Neural progenitor cell (in vitro differentiated cells): Measurements from ENCODE around the gene HTR2B. TPM values are rescaled to one million over a fixed set of nuclear protein-coding genes. Genes with fewer than 3 reads are reported as not detected.

Experiments
- DNase-seq: peaks from one replicate; pipeline ENCODE4 v3.0.0-alpha.2; 2016; ENCODE audit warnings: low spot score
- H2AFZ ChIP-seq: fragments of 200-600 bp; sonication (generic); replicated peaks from 2 replicates; pipeline ENCODE4 v1.6.1; 2016; ENCODE audit warnings: antibody characterized with exemption
- H3F3A ChIP-seq: fragments of 200-600 bp; sonication (generic); 2 replicates; pipeline ENCODE4 v1.6.1; 2016; ENCODE audit warnings: antibody characterized with exemption, low read depth
- H3K27ac ChIP-seq: fragments of 200-600 bp; sonication (generic); 2 replicates; pipeline ENCODE4 v1.5.1; 2016; ENCODE audit warnings: mild to moderate bottlenecking
- H3K27me3 ChIP-seq: fragments of 200-600 bp; sonication (generic); 2 replicates; pipeline ENCODE4 v1.6.1; 2016; ENCODE audit warnings: mild to moderate bottlenecking, moderate library complexity
- H3K36me3 ChIP-seq: fragments of 200-600 bp; sonication (generic); 2 replicates; pipeline ENCODE4 v1.5.1; 2016
- H3K4me1 ChIP-seq: fragments of 200-600 bp; sonication (generic); 2 replicates; pipeline ENCODE4 v1.6.1; 2016; ENCODE audit warnings: mixed run types
- H3K4me2 ChIP-seq: fragments of 200-600 bp; sonication (generic); 2 replicates; pipeline ENCODE4 v1.6.1; 2016
- H3K4me3 ChIP-seq: fragments of 200-600 bp; sonication (generic); 2 replicates; pipeline ENCODE4 v1.5.1; 2016
- H3K79me2 ChIP-seq: fragments of 200-600 bp; sonication (generic); 2 replicates; pipeline ENCODE4 v1.6.1; 2016; ENCODE audit warnings: low read depth
- H3K9ac ChIP-seq: fragments of 200-600 bp; sonication (generic); 2 replicates; pipeline ENCODE4 v1.6.1; 2016
- H3K9me3 ChIP-seq: fragments of 200-600 bp; sonication (generic); 2 replicates; pipeline ENCODE4 v1.5.1; 2016; ENCODE audit warnings: low read depth
- H4K20me1 ChIP-seq: fragments of 200-600 bp; sonication (generic); 2 replicates; pipeline ENCODE4 v1.6.1; 2016; ENCODE audit warnings: low read depth
- H3K27ac Mint-ChIP-seq: 3 replicates; pipeline ENCODE4 v1.8.0; 2021; ENCODE audit warnings: mixed read lengths
- H3K27me3 Mint-ChIP-seq: 2 replicates; pipeline ENCODE4 v1.8.0; 2022; ENCODE audit warnings: low read depth, mild to moderate bottlenecking, inconsistent platforms, moderate library complexity, mixed read lengths; ENCODE audit not compliant: insufficient read depth
- H3K36me3 Mint-ChIP-seq: 3 replicates; pipeline ENCODE4 v1.8.0; 2021; ENCODE audit warnings: mixed read lengths
- H3K4me1 Mint-ChIP-seq: 3 replicates; pipeline ENCODE4 v1.8.0; 2021; ENCODE audit warnings: mixed read lengths
- H3K4me3 Mint-ChIP-seq: 3 replicates; pipeline ENCODE4 v1.8.0; 2021; ENCODE audit warnings: mild to moderate bottlenecking, moderate library complexity, mixed read lengths
- H3K9me3 Mint-ChIP-seq: 3 replicates; pipeline ENCODE4 v1.8.0; 2020; ENCODE audit warnings: mixed read lengths
- EZH2 ChIP-seq: fragments of 200-600 bp; sonication (generic); IDR thresholded peaks from 2 replicates; pipeline ENCODE4 v1.6.1; 2017; ENCODE audit warnings: antibody characterized with exemption, mild to moderate bottlenecking, moderate library complexity
- EZH2phosphoT487 ChIP-seq: fragments of 200-600 bp; sonication (generic); IDR thresholded peaks from 2 replicates; pipeline ENCODE4 v1.6.1; 2017; ENCODE audit warnings: antibody characterized with exemption
- total RNA-seq: library from RNA; depleted of rRNA; stranded (reverse); fragments of >200 nt; gene quantifications from 2 replicates; pipeline ENCODE4 v1.2.3, GENCODE V29; 2015; ENCODE audit warnings: low replicate concordance
- TF ChIP-seq, protein P1 (sequence below): fragments of 200-600 bp; sonication (generic); IDR thresholded peaks from 2 replicates; pipeline ENCODE4 v1.5.1; 2017; ENCODE audit warnings: antibody characterized with exemption, mild to moderate bottlenecking

The HTR2B gene
- total RNA-seq, 1 donor from 2014 or later, result not detected

DNA sequence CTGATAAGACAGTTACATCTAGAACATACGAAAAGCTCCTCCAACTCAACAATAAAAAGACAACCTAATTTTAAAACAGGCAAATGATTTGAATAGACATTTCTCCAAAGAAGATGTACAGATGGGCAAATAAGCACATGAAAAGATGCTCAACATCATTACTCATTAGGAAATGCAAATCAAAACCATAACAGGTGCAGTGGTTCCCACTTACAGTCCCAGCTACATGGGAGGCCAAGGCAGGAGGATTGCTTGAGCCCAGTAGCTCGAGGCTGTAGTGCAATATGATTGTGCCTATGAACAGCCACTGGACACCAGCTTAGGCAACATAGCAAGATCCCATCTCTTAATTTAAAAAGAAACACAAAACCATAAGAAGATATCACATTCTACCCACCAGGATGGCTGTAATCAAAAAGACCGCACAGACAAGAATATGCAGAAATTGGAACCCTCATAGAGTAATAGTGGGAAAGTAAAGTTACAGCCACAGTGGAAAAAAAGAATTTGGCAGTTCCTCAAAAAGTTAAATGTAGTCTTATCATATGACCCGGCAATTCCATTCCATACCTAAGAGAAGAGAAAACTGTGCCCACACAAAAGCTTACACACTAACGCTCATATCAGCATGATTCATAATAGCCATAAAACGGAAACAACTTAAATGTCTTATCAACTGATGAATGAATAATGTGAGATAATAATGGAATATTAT, 43.1 kb upstream of the HTR2B start:
- no peaks in the 10 kb centered on the region for H3K9me3 Mint-ChIP-seq

DNA sequence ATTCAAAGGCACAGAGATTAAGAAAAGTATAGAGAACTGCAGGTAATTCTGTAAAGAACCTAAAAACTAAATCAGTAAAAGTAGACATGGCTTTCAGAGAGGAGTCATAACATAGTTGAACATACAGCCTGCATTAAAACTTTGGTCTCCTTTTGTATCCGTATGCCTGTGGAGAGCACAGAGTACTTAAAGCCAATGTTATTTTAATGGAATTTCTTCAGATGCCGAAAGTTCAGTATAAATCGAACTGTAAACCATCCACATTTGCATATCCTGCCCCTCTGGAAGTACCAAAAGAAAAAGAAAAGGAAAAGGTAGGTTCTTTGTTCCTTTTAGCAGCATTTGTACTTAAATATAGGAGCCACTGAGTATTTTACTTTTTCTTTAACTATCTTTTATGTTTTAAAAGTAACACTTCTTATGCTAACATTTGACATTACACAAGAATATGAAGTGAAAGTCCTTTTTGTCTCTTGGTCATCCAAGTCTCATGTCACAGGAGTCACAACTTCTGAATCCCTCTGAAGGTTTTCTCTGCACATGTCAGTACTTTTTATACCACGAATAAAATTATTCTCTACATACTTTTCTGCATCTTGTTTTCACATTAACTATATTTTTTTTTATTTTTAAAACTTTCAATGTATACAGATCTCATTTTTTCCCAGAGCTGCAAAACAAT, 38.7 kb upstream of the HTR2B start:
- H3K27ac Mint-ChIP-seq, result no peak overlapping the region

More for the DNA sequence above, 43.1 kb upstream of the HTR2B start:
- Histone ChIP-seq H3K36me3 (no peaks in the 10 kb centered on the region), H3K9ac (no peak overlapping the region), H4K20me1 (no peaks in the 10 kb centered on the region), H3K9me3 (no peaks in the 10 kb centered on the region), H2AFZ (no peak overlapping the region), H3K27ac (no peak overlapping the region), H3F3A (no peaks in the 10 kb centered on the region), H3K4me1 (no peaks in the 10 kb centered on the region), H3K4me2 (no peak overlapping the region), H3K27me3 (no peaks in the 10 kb centered on the region), H3K79me2 (no peaks in the 10 kb centered on the region), H3K4me3 (no peak overlapping the region)
- peaks cover 20% of the 10 kb centered on the region for H3K36me3 Mint-ChIP-seq
- H3K27me3 Mint-ChIP-seq, result no peaks in the 10 kb centered on the region
- no peak overlapping the region for H3K4me3 Mint-ChIP-seq
- TF ChIP-seq, protein P1, sequence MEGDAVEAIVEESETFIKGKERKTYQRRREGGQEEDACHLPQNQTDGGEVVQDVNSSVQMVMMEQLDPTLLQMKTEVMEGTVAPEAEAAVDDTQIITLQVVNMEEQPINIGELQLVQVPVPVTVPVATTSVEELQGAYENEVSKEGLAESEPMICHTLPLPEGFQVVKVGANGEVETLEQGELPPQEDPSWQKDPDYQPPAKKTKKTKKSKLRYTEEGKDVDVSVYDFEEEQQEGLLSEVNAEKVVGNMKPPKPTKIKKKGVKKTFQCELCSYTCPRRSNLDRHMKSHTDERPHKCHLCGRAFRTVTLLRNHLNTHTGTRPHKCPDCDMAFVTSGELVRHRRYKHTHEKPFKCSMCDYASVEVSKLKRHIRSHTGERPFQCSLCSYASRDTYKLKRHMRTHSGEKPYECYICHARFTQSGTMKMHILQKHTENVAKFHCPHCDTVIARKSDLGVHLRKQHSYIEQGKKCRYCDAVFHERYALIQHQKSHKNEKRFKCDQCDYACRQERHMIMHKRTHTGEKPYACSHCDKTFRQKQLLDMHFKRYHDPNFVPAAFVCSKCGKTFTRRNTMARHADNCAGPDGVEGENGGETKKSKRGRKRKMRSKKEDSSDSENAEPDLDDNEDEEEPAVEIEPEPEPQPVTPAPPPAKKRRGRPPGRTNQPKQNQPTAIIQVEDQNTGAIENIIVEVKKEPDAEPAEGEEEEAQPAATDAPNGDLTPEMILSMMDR, result no peak
- TF ChIP-seq EZH2phosphoT487 (no peak), EZH2 (no peak)
- H3K27ac Mint-ChIP-seq, result no peak overlapping the region
- no peak for DNase-seq
- H3K4me1 Mint-ChIP-seq, result no peaks in the 10 kb centered on the region

DNA sequence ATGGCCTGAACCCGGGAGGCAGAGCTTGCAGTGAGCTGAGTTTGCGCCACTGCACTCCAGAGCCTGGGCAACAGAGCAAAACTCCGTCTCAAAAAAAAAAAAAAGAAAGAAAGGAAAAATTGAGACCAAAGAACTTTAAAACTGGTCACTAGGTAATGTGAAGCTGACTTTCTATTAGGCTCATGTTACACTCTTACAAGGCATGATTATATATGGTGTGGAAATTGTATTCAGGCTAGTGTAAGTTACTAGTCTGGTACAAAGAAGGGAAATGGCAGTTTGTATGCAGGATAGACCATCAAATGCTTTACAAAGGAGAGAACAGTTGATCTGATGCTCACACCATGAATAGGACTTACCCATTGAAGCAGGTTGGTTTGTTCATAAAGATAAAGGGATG, 38.2 kb upstream of the HTR2B start:
- Mint-ChIP-seq H3K27me3 (no peaks in the 10 kb centered on the region), H3K36me3 (peaks cover 13% of the 10 kb centered on the region), H3K27ac (no peak overlapping the region), H3K4me1 (no peaks in the 10 kb centered on the region), H3K9me3 (no peaks in the 10 kb centered on the region), H3K4me3 (no peak overlapping the region)
- Histone ChIP-seq H3K4me2 (no peak overlapping the region), H3K79me2 (no peaks in the 10 kb centered on the region), H3K9ac (no peak overlapping the region), H3K27ac (no peak overlapping the region), H3K4me1 (no peaks in the 10 kb centered on the region), H3K9me3 (no peaks in the 10 kb centered on the region), H2AFZ (no peak overlapping the region), H3K4me3 (no peak overlapping the region), H3K27me3 (no peaks in the 10 kb centered on the region), H3K36me3 (no peaks in the 10 kb centered on the region), H4K20me1 (no peaks in the 10 kb centered on the region), H3F3A (no peaks in the 10 kb centered on the region)
- no peak for DNase-seq
- no peak for TF ChIP-seq EZH2
- TF ChIP-seq EZH2phosphoT487, result no peak
- TF ChIP-seq, protein P1, result no peak

More for the DNA sequence above, 38.7 kb upstream of the HTR2B start:
- no peaks in the 10 kb centered on the region for H3K4me1 ChIP-seq
- no peaks in the 10 kb centered on the region for H3K79me2 ChIP-seq
- H3K9ac ChIP-seq, result no peak overlapping the region
- TF ChIP-seq EZH2phosphoT487, result no peak
- TF ChIP-seq, protein P1, result no peak
- no peak for TF ChIP-seq EZH2
- Mint-ChIP-seq H3K36me3 (peaks cover 13% of the 10 kb centered on the region), H3K27me3 (no peaks in the 10 kb centered on the region), H3K4me1 (no peaks in the 10 kb centered on the region), H3K4me3 (no peak overlapping the region), H3K9me3 (no peaks in the 10 kb centered on the region)
- no peak overlapping the region for H3K4me2 ChIP-seq
- H2AFZ ChIP-seq, result no peak overlapping the region
- no peaks in the 10 kb centered on the region for H3K36me3 ChIP-seq
- no peaks in the 10 kb centered on the region for H3K9me3 ChIP-seq
- H3K27ac ChIP-seq, result no peak overlapping the region
- no peaks in the 10 kb centered on the region for H3K27me3 ChIP-seq
- no peaks in the 10 kb centered on the region for H4K20me1 ChIP-seq
- no peaks in the 10 kb centered on the region for H3F3A ChIP-seq
- no peak overlapping the region for H3K4me3 ChIP-seq
- DNase-seq, result no peak
